ENCODE data around the gene CNIH3. TPM values are rescaled to one million over a fixed set of nuclear protein-coding genes. Genes with fewer than 3 reads are reported as not detected.

CNIH3 gene
- total RNA-seq, 1 experiment from 2014 or later = 1.8 TPM

- ATAC-seq (no peak), DNase-seq (ENCODE audit: low read depth, low spot score) (no peak)
- Histone ChIP-seq H3K27me3 (ENCODE audit: insufficient read depth, low read length) (no peaks in the 10 kb centered on the region; the same call in 1 of the 2 replicates), H3K9ac (ENCODE audit: low read length) (no peak overlapping the region), H3K27ac (ENCODE audit: low read depth, low read length) (no peak overlapping the region), H3K36me3 (ENCODE audit: control insufficient read depth in 1 of 2, insufficient read depth in 2 of 2, low read length in 2 of 2) (no peaks in the 10 kb centered on the region), H2AFZ (ENCODE audit: low read depth, low read length, poor library complexity, severe bottlenecking) (no peak overlapping the region), H3K4me1 (ENCODE audit: control insufficient read depth in 1 of 2, insufficient read depth in 2 of 2, low read length in 2 of 2) (no peaks in the 10 kb centered on the region), H3K9me3 (ENCODE audit: control insufficient read depth in 1 of 2, insufficient read depth in 1 of 2, low read depth in 1 of 2, low read length in 2 of 2) (no peaks in the 10 kb centered on the region), H3K9me2 (ENCODE audit: insufficient read depth) (no peaks in the 10 kb centered on the region), H4K20me1 (ENCODE audit: insufficient read depth) (no peaks in the 10 kb centered on the region), H3K79me2 (ENCODE audit: insufficient read depth, low read length) (no peaks in the 10 kb centered on the region), H3K4me2 (ENCODE audit: low read length) (no peak overlapping the region), H3K4me3 (replicated peaks in 1 of 2; ENCODE audit: low read depth in 1 of 2, low read length in 2 of 2) (no peak overlapping the region)
- no TSS peak for BruUV-seq (replicated peaks)
- RAD21 ChIA-PET (ENCODE audit: low non-redundant PET in 1 of 2, low total read pairs in 2 of 2, uncharacterized antibody in 2 of 2, unreplicated experiment in 2 of 2) = interaction anchor here in 1 of 2 experiments (0.6 kb wide), 1 partner anchor 235 kb away, joined by 4 read pairs; no protein-coding TSS in a partner anchor
- POLR2A ChIA-PET = no interaction called here
- CTCF ChIA-PET = no interaction called here
- TF ChIP-seq JUND (IDR thresholded peaks at IDR 0.05) (no peak), POLR2A (IDR thresholded peaks at IDR 0.05; ENCODE audit: borderline replicate concordance, extremely low read depth, insufficient read depth, insufficient read length) (no peak), ZNF274 (IDR thresholded peaks at IDR 0.05; ENCODE audit: low read depth, low read length) (no peak), SP1 (IDR thresholded peaks at IDR 0.05; ENCODE audit: low read depth) (no peak), CTCF (IDR thresholded peaks at IDR 0.05 in 2 of 3, conservative IDR thresholded peaks at IDR 0.05 in 1 of 3; ENCODE audit: borderline replicate concordance in 1 of 3, insufficient read depth in 1 of 3, low read depth in 2 of 3, low read length in 2 of 3) (no peak), EZH2 (IDR thresholded peaks at IDR 0.05) (no peak), ATF3 (IDR thresholded peaks at IDR 0.05) (no peak), ZFX (IDR thresholded peaks at IDR 0.05) (no peak), YY1 (IDR thresholded peaks at IDR 0.05; ENCODE audit: extremely low read depth, insufficient replicate concordance, low read depth, low read length) (no peak), FOSL1 (IDR thresholded peaks at IDR 0.05; ENCODE audit: low read depth) (no peak), CEBPB (IDR thresholded peaks at IDR 0.05; ENCODE audit: low read depth) (no peak), ELF1 (IDR thresholded peaks at IDR 0.05; ENCODE audit: borderline replicate concordance, low read depth) (no peak), EGR1 (IDR thresholded peaks at IDR 0.05; ENCODE audit: low read depth) (no peak), CBX3 (IDR thresholded peaks at IDR 0.05; ENCODE audit: low read depth) (no peak)
- intact Hi-C loops (cut with micrococcal nuclease) = no loop called here
These were observed 55.0 kb downstream of the CNIH3 start for GRCh38 chr1:224671076-224671475.

Data from HCT116 (cell line).